C4-2B (cell line): ENCODE measurements around the gene NRP1.

Experiments used
- CTCF ChIP-seq: fragments of 450-650 bp; conservative IDR thresholded peaks from 2 replicates; pipeline ENCODE4 v1.5.1; 2017; ENCODE audit warnings: mild to moderate bottlenecking
- ZFX ChIP-seq: fragments of 450-650 bp; IDR thresholded peaks from 2 replicates; pipeline ENCODE4 v1.6.1; 2017

GRCh38 chr10:33326933-33327332 lies 7.5 kb downstream of the NRP1 start:
- TF ChIP-seq ZFX (no peak), CTCF (no peak)
